ENCODE results near the gene NEURL2.

DNA sequence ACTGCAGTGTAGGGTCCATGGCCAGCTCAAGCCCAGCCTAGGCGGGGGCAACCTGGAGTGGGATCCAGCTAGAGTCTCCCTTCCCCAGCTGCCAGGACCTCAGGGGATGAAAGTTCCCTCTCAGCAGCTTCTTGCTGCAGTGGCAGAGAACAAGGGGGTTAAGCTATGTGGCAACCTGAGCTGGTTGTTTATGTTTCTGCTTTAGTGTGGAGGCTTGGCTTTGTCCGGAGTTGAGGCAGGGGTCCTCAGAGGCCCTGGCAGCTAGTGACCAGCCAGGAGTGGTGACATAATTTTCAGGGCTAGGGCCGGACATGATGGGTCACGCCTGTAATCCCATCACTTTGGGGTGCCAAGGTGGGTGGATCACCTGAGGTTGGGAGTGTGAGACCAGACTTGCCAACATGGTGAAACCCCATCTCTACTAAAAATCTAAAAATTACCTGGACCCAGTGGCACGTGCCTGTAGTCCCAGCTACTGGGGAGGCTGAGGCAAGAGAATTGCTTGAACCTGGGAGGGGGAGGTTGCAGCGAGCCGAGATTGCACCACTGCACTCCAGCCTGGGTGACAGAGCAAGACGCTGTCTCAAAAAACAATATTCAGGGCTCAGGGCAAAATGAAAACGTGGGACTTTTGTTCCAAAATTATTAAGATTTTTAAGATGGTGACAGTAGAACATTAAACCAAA is 35.0 kb upstream of the NEURL2 start:
- TF ChIP-seq CTCF (optimal IDR thresholded peaks at IDR 0.05 in 1 of 3, IDR thresholded peaks at IDR 0.05 in 1 of 3, conservative IDR thresholded peaks at IDR 0.05 in 1 of 3; ENCODE audit: extremely low read depth in 1 of 3, insufficient read depth in 2 of 3, low read length in 3 of 3) (no peak), EZH2 (IDR thresholded peaks at IDR 0.05; ENCODE audit: low read length) (no peak)
